OCI-LY3 (cell line): ENCODE measurements around the gene CDKN3.

Experiments used
- H2AFZ ChIP-seq: fragments of 200-600, 300-600 bp; shearing (Covaris generic); 2 replicates; pipeline ENCODE4 v1.6.0; 2014; ENCODE audit warnings: antibody characterized with exemption, low read depth, low read length
- H3K27ac ChIP-seq: fragments of 200-600, 300-600 bp; sonication (generic); 2 replicates; pipeline ENCODE4 v1.5.1; 2014; ENCODE audit warnings: mild to moderate bottlenecking, low read length, moderate library complexity, mixed read lengths
- H3K27me3 ChIP-seq: fragments of 200-600, 300-600 bp; sonication (generic); 2 replicates; pipeline ENCODE4 v1.6.1; 2014; ENCODE audit warnings: low read depth, low read length, mixed read lengths
- H3K36me3 ChIP-seq: fragments of 200-600, 300-600 bp; sonication (generic); replicated peaks from 2 replicates; pipeline ENCODE3; 2014; ENCODE audit warnings: low read depth, low read length, mixed read lengths
- H3K4me1 ChIP-seq: fragments of 300-600, 200-600 bp; sonication (generic); 2 replicates; pipeline ENCODE4 v1.6.1; 2014; ENCODE audit warnings: low read length, mixed read lengths
- H3K4me2 ChIP-seq: fragments of 200-600, 300-600 bp; sonication (generic); 2 replicates; pipeline ENCODE4 v1.6.1; 2014; ENCODE audit warnings: low read length, mixed read lengths
- H3K4me3 ChIP-seq: fragments of 300-600, 200-600 bp; sonication (generic); 2 replicates; pipeline ENCODE4 v1.5.1; 2014; ENCODE audit warnings: antibody characterized with exemption, mild to moderate bottlenecking, low read length, moderate library complexity
- H3K79me2 ChIP-seq: fragments of 300-600, 200-600 bp; shearing (Covaris generic); 2 replicates; pipeline ENCODE4 v1.6.1; 2014; ENCODE audit warnings: mild to moderate bottlenecking, low read length, mixed read lengths
- H3K9ac ChIP-seq: fragments of 300-600, 200-600 bp; shearing (Covaris generic); 2 replicates; pipeline ENCODE4 v1.6.0; 2014; ENCODE audit warnings: mild to moderate bottlenecking, low read length, moderate library complexity
- H3K9me3 ChIP-seq: fragments of 200-600, 300-600 bp; shearing (Covaris generic); 2 replicates; pipeline ENCODE4 v1.6.1; 2014; ENCODE audit warnings: low read length, mixed read lengths; ENCODE audit not compliant: insufficient read depth
- H4K20me1 ChIP-seq: fragments of 200-600, 300-600 bp; sonication (generic); 2 replicates; pipeline ENCODE4 v1.6.1; 2016; ENCODE audit warnings: low read length, mixed read lengths; ENCODE audit not compliant: insufficient read depth
- CTCF ChIP-seq: fragments of 200-600, 300-600 bp; sonication (generic); IDR thresholded peaks from 2 replicates; pipeline ENCODE4 v1.5.1; 2014; ENCODE audit warnings: antibody characterized with exemption, low read length, low read depth
- EZH2phosphoT487 ChIP-seq: fragments of 200-600 bp; shearing (Covaris generic); IDR thresholded peaks from 2 replicates; pipeline ENCODE4 v1.6.1; 2018; ENCODE audit warnings: antibody characterized with exemption, mixed run types, low read depth

The CDKN3 gene

GRCh38 chr14:54425068-54425467, 28.3 kb downstream of the CDKN3 start:
- H3K27me3 ChIP-seq, result no peaks in the 10 kb centered on the region
- peaks cover 3% of the 10 kb centered on the region; the same call in 1 of the 2 replicates for H3K79me2 ChIP-seq
- H3K9me3 ChIP-seq, result no peaks in the 10 kb centered on the region
- no peaks in the 10 kb centered on the region; the same call in 1 of the 2 replicates for H4K20me1 ChIP-seq
- H3K4me3 ChIP-seq, result no peak overlapping the region
- H3K9ac ChIP-seq, result no peak overlapping the region
- TF ChIP-seq CTCF (no peak), EZH2phosphoT487 (no peak)
- H3K36me3 ChIP-seq, result peaks cover 58% of the 10 kb centered on the region
- peaks cover 9% of the 10 kb centered on the region for H3K4me1 ChIP-seq
- no peak overlapping the region for H3K27ac ChIP-seq
- H2AFZ ChIP-seq, result no peak overlapping the region
- no peak overlapping the region for H3K4me2 ChIP-seq

DNA sequence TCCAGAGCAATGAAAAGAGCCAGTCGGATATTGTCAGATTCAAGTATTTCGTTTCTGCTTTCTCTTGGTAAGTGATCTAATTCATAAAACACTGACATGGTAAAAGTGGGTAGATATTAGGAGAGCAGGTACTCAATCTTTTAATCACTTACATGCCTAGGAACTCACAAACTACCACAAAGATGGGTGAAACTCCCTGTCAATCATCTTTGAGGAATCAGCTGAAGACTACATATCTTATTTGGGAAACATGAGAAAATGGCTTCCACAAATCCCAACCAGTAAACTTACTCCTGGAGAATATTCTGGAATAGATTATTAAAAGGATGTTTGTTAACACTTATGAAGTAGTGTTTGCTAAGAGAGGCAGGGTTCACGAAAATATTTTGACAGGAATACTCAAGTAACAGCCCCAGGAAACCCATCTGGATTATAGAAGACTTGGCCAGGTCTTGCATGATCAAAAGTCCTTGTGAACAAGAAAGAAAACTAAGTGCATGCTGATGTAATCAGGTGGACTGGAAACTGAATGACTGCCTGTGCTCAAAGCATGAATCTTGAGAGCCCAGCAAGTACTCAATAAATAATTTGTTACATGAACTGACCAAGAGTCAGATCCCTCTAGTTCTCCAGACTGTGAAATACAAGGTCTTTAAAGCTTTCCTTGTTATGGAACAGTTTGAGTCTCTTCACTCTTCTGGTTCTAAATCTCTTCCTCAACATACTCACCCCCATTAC, 28.9 kb downstream of the CDKN3 start:
- Histone ChIP-seq H3K4me1 (peaks cover 3% of the 10 kb centered on the region), H3K4me3 (no peak overlapping the region), H2AFZ (no peak overlapping the region), H3K4me2 (no peak overlapping the region), H3K9me3 (no peaks in the 10 kb centered on the region), H3K27ac (no peak overlapping the region), H3K27me3 (no peaks in the 10 kb centered on the region), H4K20me1 (no peaks in the 10 kb centered on the region; the same call in 1 of the 2 replicates), H3K9ac (no peak overlapping the region), H3K36me3 (peaks cover 56% of the 10 kb centered on the region), H3K79me2 (peaks cover 6% of the 10 kb centered on the region; the same call in 1 of the 2 replicates)
- TF ChIP-seq CTCF, result no peak
- no peak for TF ChIP-seq EZH2phosphoT487

- Histone ChIP-seq H3K9ac (no peak overlapping the region), H3K36me3 (peaks cover 63% of the 10 kb centered on the region), H3K27me3 (no peaks in the 10 kb centered on the region), H4K20me1 (peaks cover 6% of the 10 kb centered on the region; the same call in 1 of the 2 replicates), H3K4me1 (no peaks in the 10 kb centered on the region), H3K4me2 (no peak overlapping the region), H3K79me2 (peaks cover 20% of the 10 kb centered on the region), H3K4me3 (no peak overlapping the region), H3K27ac (no peak overlapping the region), H2AFZ (no peak overlapping the region), H3K9me3 (no peaks in the 10 kb centered on the region)
- TF ChIP-seq CTCF, result no peak
- TF ChIP-seq EZH2phosphoT487, result no peak
These were observed 31.1 kb downstream of the CDKN3 start for GRCh38 chr14:54427871-54428270.

DNA sequence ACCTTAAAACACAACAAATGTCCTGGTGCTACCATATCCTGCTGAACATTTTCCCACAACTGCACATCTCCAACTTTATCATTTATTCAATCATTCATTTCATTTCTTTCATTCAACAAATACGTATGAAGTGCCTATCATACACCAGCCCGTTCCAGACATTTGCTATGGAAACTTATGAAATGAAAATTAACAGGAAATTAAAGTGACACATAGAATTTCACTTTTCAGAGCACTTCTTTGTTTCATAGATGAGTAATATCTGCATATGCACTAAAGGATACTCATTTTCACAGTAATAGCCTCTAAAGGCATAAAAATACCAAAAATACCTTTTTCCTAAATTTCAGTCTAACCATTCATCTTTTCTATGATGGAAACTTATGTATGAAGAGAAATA, 31.7 kb downstream of the CDKN3 start:
- no peaks in the 10 kb centered on the region for H3K4me1 ChIP-seq
- no peak overlapping the region for H3K4me3 ChIP-seq
- no peak for TF ChIP-seq CTCF
- TF ChIP-seq EZH2phosphoT487, result no peak
- no peak overlapping the region for H2AFZ ChIP-seq
- no peaks in the 10 kb centered on the region for H3K27me3 ChIP-seq
- H3K4me2 ChIP-seq, result no peak overlapping the region
- H3K9ac ChIP-seq, result no peak overlapping the region
- peaks cover 67% of the 10 kb centered on the region for H3K36me3 ChIP-seq
- H3K27ac ChIP-seq, result no peak overlapping the region
- H4K20me1 ChIP-seq, result peaks cover 13% of the 10 kb centered on the region; the same call in 1 of the 2 replicates
- H3K9me3 ChIP-seq, result no peaks in the 10 kb centered on the region
- H3K79me2 ChIP-seq, result peaks cover 27% of the 10 kb centered on the region
